Measurements from ENCODE around the gene FFAR3. TPM values are rescaled to one million over a fixed set of nuclear protein-coding genes. Genes with fewer than 3 reads are reported as not detected.

Gene FFAR3
- total RNA-seq, 2 experiments from 2014 or later, result 2.4 to 3.1 TPM

- DNase-seq (no peak), ATAC-seq (no peak)
- intact Hi-C loops (cut with DNase I, micrococcal nuclease), result loop anchor here in 1 of 2 experiments (5.0 kb wide), 1 partner anchor 197 kb away; no protein-coding TSS in a partner anchor
- ChIA-PET POLR2A (no interaction called here), CTCF (interaction anchor here (0.5 to 0.9 kb wide), 4 partner anchors 16 to 200 kb away, joined by 3 read pairs; no protein-coding TSS in a partner anchor)
- H3K27me3 Mint-ChIP-seq, result peaks cover 15% of the 10 kb centered on the region
- no peaks in the 10 kb centered on the region for H3K9me3 Mint-ChIP-seq (ENCODE audit: low read depth)
- peaks cover 16% of the 10 kb centered on the region for H3K4me1 Mint-ChIP-seq
- H3K36me3 Mint-ChIP-seq (ENCODE audit: low read depth), result no peaks in the 10 kb centered on the region
- H3K27ac Mint-ChIP-seq, result no peak overlapping the region
- H3K4me3 Mint-ChIP-seq, result no peak overlapping the region
Observed at GRCh38 chr19:35409191-35409590, 50.9 kb downstream of the FFAR3 start.

Small RNAs within 50 kb of the gene (microRNA-seq; reads per million reads assigned to microRNA genes)
- not detected for gene MIR5196 (ENCODE audit: borderline replicate concordance)

Other genes with a start within 250 kb of the FFAR3 start
- gene FXYD3, start 242.6 kb upstream of the FFAR3 start, total RNA-seq, result not detected
- under 1 TPM; 0.66 to 0.67 TPM for gene LGI4, start 223.4 kb upstream of the FFAR3 start, total RNA-seq
- 1 to 10 TPM; 1.9 to 2.4 TPM for gene FXYD1, start 219.6 kb upstream of the FFAR3 start, total RNA-seq
- under 1 TPM; 0.41 to 0.46 TPM for gene FXYD7, start 215.2 kb upstream of the FFAR3 start, total RNA-seq
- 100 to 1,000 TPM; 261 to 358 TPM for gene FXYD5, start 203.7 kb upstream of the FFAR3 start, total RNA-seq
- not detected for gene FAM187B, start 129.7 kb upstream of the FFAR3 start, total RNA-seq
- gene LSR, start 109.5 kb upstream of the FFAR3 start, total RNA-seq, result 10 to 100 TPM; 10.0 to 12.2 TPM
- 100 to 1,000 TPM; 116 to 154 TPM for gene USF2, start 89.5 kb upstream of the FFAR3 start, total RNA-seq
- gene HAMP, start 75.9 kb upstream of the FFAR3 start, total RNA-seq, result under 1 TPM; 0.25 to 0.30 TPM
- under 1 TPM; 0.19 to 0.34 TPM for gene MAG, start 66.3 kb upstream of the FFAR3 start, total RNA-seq
- 1 to 10 TPM; 3.5 to 4.1 TPM for gene CD22, start 29.3 kb upstream of the FFAR3 start, total RNA-seq
- gene FFAR1, start 10.6 kb upstream of the FFAR3 start, total RNA-seq, result under 1 TPM; 0.23 to 0.35 TPM
- 1 to 10 TPM in 1 of 2 experiments, under 1 TPM in 1; 0.54 to 1.1 TPM for gene GPR42, start 12.6 kb downstream of the FFAR3 start, total RNA-seq
- not detected for gene FFAR2, start 89.8 kb downstream of the FFAR3 start, total RNA-seq
- not detected for gene KRTDAP, start 132.0 kb downstream of the FFAR3 start, total RNA-seq
- gene DMKN, start 155.2 kb downstream of the FFAR3 start, total RNA-seq, result 1 to 10 TPM; 1.1 to 1.3 TPM
- gene SBSN, start 169.9 kb downstream of the FFAR3 start, total RNA-seq, result not detected
- gene GAPDHS, start 175.0 kb downstream of the FFAR3 start, total RNA-seq, result not detected
- 10 to 100 TPM; 73.1 to 73.8 TPM for gene TMEM147, start 187.2 kb downstream of the FFAR3 start, total RNA-seq
- not detected for gene ATP4A, start 205.2 kb downstream of the FFAR3 start, total RNA-seq
- not detected for gene PMIS2, start 227.7 kb downstream of the FFAR3 start, total RNA-seq

Measured in activated CD4-positive, alpha-beta T cell treated with anti-CD3 and anti-CD28 coated beads for 36 hours (primary cell).